HG02970 (cell line): Measurements from ENCODE around the gene MRPL37.
"Not testable (repeated sequence)": the region's sequence is repeated elsewhere in the genome, so short reads cannot be mapped to it uniquely, and the experiment has no call there.

Experiments
- ATAC-seq: cut with Tn5 transposase; IDR thresholded peaks from one replicate; pipeline ENCODE4 v1.9.1; 2021; ENCODE audit warnings: mild to moderate bottlenecking, moderate library complexity, moderate number of reproducible peaks; ENCODE audit not compliant: unreplicated experiment, low FRiP score

MRPL37 gene

DNA sequence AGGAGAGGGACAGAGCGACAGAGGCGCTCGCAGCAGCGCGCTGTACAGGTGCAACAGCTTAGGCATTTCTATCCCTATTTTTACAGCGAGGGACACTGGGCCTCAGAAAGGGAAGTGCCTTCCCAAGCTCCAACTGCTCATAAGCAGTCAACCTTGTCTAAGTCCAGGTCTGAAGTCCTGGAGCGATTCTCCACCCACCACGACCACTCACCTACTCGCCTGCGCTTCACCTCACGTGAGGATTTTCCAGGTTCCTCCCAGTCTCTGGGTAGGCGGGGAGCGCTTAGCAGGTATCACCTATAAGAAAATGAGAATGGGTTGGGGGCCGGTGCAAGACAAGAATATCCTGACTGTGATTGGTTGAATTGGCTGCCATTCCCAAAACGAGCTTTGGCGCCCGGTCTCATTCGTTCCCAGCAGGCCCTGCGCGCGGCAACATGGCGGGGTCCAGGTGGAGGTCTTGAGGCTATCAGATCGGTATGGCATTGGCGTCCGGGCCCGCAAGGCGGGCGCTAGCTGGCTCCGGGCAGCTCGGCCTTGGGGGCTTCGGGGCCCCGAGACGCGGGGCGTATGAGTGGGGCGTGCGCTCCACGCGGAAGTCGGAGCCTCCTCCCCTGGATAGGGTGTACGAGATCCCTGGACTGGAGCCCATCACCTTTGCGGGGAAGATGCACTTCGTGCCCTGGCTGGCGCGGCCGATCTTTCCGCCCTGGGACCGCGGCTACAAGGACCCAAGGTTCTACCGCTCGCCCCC is at the start of gene MRPL37, which contains the start of gene CYB5RL:
MRPL37 (plus strand) TSS at position 403 of the 754 bp plus-strand sequence; CDS start at position 480, 77 bp downstream.
CYB5RL (minus strand) TSS at position 266 of the 754 bp plus-strand sequence. CDS start 4,414 bp downstream, outside the sequence.
- ATAC-seq, result peak; percentile 82

DNA sequence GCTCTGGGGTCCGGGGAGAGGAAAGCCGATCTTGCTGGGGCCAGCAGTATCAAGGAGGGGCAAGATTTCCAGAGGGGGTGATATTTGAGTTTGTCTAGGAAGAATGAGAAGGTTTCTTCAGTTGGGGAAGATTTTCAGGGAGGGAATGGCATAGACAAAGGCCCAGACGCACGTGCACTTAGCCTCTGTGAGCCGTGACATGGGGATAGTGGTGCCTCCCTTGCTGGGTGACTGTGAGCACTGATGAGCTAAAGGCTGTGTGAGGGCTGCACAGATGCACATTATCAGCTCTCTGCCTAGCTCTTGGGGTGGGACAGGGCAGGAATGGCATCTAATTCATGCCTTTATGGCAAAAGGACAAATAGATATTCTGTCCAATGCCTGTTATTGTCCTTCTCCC is 49.0 kb upstream of the MRPL37 start:
- ATAC-seq, result no peak

- ATAC-seq, result no peak
Measured at GRCh38 chr1:54152696-54153095, 47.3 kb upstream of the MRPL37 start, which contains the start of gene CDCP2. Gene CDCP2, minus strand, starts transcription at chr1:54153000. Its CDS starts 78 bp downstream, at chr1:54152922.

DNA sequence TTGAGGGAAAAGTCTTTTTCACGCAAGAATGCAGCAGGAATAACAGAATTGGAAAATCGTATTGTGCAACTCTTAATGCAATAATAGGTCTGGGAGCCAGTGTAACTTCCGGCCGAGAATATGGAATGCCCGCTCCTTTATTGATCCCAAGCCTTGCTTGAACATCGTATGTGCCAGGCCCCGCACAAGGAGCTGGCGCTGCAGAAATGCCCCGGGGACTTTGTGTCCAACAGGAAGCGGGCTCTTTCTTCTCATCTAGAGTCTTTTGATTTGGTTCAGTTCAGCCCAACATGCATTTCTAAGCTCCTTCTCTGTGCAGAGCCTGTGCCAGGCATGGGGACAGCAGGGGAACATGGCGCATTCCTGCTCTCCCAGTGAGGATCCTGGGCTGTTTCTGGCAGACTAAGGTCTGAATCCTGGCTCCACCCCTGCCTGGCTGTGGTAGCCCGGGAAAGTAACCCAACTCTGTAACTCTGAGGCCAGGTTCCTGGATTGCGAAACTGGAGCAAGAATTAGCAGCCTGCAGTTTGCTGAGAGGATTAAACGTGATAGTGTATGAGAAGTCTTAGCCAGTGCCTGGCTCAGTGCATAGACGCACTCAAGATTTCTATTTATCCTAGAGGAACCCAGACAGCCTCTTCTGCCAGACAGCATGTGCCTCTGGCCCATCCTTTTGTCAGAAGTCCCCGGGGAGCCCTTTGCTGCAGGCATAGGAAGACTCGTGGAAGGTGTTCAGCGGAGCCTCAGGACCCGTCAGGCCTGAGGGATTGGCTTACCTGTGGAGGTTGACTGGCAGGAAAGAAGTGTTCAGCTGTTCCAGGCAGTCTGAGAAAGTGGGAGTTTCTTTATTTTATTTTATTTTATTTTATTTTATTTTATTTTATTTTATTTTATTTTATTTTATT is 46.2 kb upstream of the MRPL37 start:
- no peak for ATAC-seq

- ATAC-seq, result no peak
Measured at GRCh38 chr1:54156201-54156600, 43.8 kb upstream of the MRPL37 start.

DNA sequence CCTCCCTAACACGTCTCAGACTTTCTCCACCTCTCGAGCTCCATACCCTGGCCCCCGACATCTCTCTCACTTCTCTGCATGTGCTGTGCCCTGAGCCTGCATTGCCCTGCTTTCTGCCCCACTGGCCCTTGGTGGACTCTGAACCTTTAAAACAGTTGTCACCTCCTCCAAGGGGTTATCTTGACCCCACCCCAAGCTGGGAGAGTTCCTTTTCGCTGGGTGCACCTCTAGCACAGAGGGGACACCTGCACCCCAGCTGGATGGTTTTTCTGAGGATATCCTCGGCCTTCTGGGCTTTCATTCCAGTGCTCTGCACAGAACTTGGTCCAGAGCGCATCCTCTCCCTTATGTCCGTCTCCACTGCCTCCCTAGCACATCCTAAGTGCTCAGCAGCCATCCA is 43.0 kb upstream of the MRPL37 start:
- no peak for ATAC-seq

DNA sequence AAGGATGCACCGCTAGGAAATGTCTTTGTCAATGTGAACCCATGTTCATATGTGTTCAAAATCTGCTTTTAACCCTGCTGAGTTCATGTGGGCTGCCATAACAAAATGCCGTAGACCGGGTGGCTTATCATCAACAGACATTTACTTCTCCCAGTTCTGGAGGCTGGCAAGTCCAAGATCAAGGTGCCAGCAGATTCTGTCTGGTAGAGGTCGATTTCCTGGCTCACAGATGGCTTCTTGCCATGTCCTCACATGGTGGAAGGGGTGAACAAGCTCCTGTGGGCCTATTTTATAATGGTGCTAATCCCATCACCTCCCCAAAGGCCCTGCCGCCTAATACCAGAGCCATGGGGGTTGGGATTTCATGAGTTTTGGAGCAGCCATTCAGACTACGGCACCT is 42.6 kb upstream of the MRPL37 start:
- ATAC-seq, result no peak

DNA sequence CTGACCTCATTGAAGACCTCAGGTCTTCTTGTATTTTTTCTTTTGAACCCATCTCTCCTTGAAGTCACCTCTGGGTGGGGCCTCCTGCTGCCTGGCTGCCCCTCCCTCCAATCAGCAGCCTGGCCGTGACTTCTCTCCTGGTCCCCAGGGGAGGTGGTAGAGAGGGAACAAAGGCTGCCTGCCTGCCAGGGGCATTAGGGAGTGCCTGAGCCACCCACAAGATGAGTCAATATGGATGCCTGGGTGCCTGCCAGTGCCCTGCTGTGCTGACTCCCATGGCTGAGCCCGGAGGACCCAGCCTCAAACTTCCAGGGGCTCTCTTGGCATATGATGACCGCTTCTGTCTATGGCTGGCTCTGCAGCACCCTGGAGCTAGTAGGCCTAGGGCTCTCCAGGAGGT is 41.9 kb upstream of the MRPL37 start:
- ATAC-seq, result no peak

DNA sequence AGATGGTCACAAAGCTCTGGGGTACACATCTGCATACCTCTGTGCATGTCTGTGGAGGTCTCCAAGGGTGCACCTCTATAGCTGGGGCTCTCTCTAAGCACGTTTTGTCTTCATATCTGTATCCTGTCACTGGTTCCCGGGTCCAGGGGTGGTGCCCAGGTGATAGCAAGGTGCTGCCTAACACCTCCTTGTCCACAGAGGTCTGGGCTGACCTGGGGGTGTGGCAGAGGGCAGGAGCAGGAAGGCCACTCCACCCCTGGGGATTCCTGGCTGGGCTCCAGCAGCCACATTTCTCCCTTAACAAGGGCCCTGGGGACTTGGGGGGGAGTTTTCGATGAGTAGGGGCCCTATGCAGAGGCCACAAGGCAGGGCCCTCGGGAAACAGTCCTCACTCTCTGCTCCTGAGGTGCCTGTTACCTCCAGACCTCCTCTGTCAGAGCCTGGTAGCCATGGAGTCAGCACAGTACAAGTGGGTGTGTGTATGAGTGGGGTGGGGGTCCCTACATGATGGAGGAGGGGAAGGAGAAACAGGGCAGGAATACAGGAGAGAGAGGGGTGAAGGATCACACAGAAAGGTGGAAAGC is 40.1 kb upstream of the MRPL37 start:
- ATAC-seq, result no peak

GRCh38 chr1:54160351-54160750 is 39.6 kb upstream of the MRPL37 start:
- ATAC-seq, result no peak

- ATAC-seq, result no peak
Measured at GRCh38 chr1:54161495-54162168, 38.3 kb upstream of the MRPL37 start.

DNA sequence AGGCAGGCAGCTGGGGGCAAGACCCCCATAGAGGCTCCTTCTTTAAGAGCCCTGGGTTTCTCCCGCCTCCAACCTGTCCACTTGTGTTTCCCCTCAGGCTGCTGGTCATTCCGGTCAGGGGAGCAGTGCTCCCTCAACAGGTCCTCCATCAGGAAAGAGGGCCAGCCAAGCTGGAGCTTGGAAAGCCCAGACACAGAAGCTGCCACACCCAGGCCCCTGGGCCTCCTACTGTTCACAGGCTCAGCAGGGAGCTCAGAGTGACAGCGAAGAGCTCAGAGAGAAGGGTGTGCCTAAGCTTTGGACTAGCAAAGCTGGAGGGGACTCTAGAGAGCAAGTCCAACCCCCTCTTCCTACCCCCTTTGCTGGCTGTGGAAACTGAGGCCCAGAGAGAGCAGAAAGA is 36.9 kb upstream of the MRPL37 start:
- ATAC-seq, result no peak

DNA sequence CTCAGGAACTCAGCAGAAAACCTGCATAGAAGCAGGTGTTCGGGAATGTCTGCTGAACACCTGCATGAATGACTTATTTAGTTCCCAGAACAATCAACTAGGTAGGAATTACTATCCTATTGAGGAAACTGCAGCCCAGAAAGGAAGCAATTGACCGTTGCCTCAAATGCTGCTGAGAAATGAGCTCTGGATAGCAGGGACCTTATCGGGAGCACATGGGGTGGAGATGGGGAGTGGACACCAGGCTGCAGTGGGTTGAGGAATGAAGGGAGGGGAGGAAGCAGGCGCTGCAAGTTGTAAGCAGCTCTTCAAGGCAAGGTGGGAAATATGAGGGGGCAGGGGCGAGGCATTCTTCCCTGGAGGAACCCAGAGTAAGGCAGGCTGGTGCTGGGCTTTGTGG is 36.4 kb upstream of the MRPL37 start:
- ATAC-seq, result no peak

- ATAC-seq, result no peak
Measured at GRCh38 chr1:54165146-54165545, 34.8 kb upstream of the MRPL37 start.

DNA sequence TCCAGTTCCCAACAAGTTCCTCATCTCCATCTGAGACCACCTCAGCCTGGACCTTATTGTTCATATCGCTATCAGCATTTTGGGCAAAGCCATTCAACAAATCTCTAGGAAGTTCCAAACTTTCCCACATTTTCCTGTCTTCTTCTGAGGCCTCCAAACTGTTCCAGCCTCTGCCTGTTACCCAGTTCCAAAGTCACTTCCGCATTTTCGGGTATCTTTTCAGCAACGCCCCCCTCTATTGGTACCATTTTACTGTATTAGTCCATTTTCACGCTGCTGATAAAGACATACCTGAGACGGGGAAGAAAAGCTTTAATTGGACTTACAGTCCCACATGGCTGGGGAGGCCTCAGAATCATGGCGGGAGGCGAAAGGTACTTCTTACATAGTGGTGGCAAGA is 33.6 kb upstream of the MRPL37 start:
- ATAC-seq, result not testable (repeated sequence)

DNA sequence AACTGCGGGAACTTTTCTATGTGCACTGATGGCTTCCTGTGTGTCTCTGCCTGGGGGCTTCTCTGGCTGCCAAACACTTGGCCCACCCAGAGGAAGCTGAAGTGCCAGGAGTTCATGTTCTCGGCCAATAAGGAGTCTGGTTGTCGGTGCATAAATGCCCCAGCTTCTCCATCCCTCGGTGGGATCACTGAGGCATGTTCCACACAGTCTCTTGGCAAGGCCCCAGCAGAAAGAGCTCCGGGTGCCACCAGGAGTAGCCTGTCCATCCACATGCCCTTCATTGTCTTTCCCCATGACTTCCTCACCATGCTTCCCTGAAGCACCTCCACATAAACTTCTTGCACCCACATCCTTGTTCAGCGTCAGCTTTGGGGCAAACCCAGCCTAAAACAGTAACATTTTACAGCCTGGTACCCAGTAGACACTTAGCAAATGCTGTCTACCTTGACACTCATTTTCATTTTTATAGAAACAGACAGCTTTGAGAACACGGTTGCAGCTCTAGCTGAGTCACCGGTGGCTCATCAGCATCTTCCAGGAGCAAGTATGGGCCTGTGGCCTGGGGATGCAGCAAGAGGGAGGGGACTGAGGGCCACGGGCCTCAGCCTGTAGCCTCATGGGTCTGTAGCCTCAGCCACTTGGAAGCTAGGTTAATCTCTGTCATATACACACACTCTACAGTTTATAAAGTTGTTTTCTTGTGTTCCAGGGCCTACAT is 32.4 kb upstream of the MRPL37 start:
- no peak for ATAC-seq

DNA sequence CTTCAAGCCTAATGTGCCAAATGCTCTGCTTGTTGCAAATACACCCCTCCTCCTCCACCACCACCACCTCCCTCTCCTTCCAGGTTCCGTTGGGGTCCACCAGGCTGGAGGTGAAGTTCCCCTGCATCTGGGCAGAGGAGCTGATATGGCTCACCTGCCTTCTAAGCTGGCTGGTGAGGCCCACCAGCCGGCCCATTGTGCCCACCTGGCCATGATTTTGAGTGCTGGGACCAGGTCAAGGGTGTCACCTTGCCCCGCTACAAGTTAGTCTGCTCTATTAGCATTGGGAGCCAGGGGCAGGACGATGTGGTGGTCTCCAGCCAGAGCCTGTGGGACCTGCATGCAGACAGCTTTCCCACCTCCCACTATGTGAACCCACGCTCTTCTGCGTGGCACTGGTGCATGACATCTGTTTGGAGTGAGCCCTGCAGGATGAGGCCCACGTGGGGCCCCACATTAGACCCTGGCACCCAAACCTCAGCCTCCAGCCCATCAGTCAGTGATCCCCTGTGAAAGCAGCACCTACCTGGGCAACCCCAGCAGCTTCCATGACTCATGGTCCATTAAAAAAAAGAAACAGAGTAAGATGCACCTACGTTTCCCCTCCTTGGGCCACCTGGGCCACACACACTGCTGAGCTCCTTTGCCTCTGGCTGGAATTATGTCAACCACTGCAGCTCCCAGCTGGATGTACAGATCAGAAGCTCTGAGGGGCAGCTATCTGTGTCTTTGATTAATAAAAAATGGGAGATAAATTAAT is 31.6 kb upstream of the MRPL37 start:
- ATAC-seq, result no peak

DNA sequence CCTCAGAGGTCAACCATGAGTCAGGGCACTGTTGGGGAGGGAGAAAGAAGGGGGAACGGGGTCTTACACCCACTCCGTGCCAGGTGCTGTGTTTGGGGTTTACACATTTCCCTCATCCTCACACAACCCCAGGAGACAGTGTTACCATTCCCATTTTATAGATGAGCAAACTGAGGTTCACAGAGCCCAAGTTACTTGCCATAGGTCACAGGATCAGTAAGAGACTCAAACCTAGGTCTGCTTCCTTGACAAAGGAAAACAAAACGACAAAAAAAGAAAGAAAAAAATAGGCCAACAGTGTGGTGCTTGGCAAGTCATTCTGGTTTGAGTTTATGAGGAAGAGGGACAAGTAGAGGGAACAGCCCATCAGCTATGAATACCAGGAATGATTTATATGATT is 30.9 kb upstream of the MRPL37 start:
- no peak for ATAC-seq

- ATAC-seq, result no peak
Measured at GRCh38 chr1:54171016-54171415, 29.0 kb upstream of the MRPL37 start.
